GM19035 (cell line): Measurements from ENCODE around the gene DEPDC1B.
"Not testable (repeated sequence)": the region's sequence is repeated elsewhere in the genome, so short reads cannot be mapped to it uniquely, and the experiment has no call there.

ENCODE experiments used
- ATAC-seq: cut with Tn5 transposase; IDR thresholded peaks from one replicate; pipeline ENCODE4 v1.9.1; 2021; ENCODE audit not compliant: unreplicated experiment

Gene DEPDC1B

DNA sequence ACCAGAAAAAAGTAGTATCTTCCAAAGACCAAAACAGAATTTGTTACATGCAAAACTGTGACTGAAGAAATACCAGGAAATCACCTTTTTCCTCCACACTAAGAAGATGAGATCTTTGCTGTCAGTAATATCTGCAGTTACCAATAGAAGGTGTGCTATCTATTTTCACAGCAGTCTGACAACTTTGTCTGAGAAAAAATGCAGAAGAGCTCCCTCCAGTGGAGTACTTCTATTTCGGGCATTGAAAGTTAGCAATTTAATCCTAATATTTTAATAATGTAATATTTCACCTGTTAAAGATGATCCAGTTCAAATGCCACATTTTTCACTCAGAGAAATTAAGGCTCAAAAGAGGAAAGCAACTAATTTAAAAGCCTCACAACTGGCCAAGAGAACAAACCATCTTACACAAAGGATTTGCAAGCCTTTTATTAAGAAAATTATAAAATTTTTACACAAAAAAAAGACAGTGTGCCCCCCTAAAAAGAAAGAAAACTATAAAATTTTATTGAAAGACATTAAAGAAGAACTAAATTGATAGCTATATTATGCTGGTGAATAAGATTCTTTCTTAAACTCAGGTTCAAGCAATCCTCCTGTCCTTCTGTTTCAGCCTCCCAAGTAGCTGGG is 50.6 kb downstream of the DEPDC1B start:
- no peak for ATAC-seq

DNA sequence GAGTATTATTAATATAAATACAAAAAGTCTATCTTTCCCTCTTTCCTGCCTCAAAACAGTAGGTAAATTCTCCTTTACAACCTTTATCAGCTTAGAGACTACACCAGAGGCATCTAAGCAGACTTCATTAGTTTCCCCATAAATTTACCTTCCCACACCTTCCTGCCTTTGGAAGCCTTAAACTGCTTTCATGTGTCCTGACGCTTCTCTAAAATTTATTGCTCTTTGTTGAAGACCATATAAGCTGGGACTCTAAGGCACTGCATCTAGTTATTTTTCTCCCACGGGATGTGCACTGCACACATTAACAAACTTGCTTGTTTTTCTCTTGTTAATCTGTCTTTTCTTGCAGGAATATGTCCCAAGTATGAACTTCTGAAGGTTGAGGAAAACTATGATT is 51.8 kb downstream of the DEPDC1B start:
- ATAC-seq = no peak

DNA sequence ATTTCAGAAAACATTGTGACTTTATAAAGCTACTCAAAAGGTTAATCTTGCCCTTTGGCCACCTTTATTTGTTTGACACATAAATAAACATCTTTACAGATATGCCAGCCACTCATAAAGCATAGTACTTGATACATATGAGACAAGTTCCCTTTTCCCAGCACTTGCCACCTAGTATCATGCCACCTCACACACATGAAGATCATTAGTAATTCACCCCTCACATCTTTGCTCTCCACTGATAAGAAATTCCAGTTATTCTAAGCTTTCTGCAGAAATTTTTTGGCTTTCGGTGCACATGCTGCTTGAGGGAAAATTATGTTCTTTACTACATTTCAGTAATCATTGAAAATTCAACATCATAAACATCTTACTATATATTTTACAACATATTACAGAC is 59.1 kb downstream of the DEPDC1B start:
- no peak for ATAC-seq

DNA sequence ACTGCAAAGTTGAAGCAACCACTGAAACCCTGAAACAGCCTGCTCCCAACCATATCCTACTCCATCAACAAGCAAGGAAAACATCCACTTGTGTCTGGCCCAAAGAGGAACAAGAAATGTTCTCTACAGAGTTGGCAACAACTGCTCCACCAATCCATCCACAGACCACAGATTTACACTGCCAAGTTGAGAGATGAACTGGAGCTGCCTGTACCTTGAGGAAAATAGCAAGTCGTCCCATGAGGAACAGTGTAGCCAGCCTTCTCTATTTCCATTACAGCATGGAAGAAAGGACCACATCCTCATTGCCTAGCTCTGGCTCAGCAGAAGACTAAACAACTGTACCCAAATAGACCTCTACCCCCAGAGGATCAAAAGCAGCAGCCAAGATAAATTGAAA is 60.4 kb downstream of the DEPDC1B start:
- no peak for ATAC-seq

DNA sequence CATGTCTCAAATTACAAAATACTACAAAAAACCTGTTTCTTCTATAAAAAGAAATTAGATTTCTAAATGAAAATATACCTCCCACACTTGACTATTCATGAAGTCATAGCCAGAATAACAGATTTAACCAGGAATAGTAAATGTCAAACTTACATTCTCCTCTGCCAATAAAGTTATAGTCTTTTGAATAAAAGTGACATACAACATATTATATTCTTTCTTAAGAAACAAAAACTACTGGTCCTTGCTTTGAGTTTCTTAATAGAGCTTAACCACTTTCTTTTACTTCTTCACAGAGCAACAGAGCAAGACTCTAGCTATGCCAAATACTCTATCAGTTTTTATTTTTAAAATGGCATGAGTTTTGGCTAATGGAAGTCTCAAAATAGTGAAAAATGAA is 61.7 kb downstream of the DEPDC1B start:
- ATAC-seq = no peak

DNA sequence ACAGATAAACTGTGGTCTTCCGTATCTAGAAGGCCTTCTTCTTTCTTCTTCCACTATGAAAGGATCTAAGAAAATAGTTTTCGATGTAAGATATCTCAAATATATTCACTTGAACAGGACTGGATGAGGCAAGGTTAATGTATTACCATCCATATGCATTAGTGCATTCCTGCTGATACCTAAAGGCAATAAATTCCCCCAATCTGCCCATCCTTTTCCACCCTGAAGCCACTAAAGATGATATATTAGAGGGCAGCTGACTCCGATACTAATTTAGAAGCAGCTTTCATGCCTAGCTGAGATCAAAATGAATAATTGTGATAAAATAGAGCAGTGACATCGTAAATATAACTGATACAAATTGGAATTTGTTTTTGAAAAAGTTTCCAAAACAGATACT is 63.3 kb downstream of the DEPDC1B start:
- ATAC-seq = no peak

DNA sequence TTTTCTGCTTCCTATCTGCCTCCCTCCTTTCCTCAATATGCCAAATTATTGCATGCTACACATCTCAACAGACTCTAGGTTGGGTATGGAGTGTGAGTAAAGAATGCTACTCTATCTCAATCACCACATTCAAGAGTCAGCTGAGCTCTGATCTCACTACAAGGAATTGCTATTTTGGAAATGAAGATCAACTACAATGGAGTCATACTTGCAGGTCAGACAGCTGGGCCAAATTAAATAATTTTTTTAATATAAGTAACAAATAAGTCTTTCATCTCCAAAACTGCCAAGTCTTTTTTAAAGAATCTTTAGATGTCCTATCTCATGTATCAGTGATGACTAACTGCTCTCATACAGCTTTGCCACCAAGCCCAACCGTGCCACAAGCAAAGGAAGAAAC is 64.0 kb downstream of the DEPDC1B start:
- ATAC-seq = no peak

DNA sequence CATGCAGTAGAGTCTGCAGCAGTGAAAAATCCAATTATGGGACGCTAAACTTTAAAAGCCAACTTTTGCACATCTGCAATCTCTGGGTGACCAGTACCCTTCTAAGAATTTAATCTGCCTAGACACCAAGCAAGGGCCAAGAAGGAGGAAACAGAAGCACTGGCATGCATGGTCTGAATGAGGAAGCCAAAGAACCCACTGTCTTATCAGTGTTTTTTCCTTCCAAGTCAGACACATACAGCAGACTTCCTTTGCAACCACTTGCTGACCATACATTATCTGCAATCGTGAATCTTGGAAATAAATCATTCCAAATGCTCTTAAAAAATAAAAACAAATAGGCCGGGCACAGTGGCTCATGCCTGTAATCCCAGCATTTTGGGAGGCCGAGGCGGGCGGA is 65.9 kb downstream of the DEPDC1B start:
- ATAC-seq = no peak

DNA sequence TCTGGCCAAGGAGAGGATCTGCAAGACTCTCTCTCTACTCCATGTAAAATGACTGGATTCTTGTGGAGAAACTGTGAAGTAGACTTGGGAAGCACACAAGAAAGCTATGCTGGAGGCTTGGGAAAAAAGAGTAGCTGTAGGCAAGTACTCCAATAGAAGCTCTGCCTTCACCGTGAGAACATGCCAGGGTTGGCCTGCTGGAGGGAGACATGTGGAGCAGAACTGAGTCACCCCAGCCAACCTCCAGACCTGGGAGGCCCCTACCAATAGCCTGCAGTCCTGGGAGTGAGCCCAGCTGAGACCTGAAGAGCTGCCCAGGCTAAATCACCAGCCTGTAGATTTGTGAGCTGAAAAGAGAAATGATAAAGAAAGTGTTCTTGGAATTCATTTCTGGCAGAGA is 66.6 kb downstream of the DEPDC1B start:
- no peak for ATAC-seq

DNA sequence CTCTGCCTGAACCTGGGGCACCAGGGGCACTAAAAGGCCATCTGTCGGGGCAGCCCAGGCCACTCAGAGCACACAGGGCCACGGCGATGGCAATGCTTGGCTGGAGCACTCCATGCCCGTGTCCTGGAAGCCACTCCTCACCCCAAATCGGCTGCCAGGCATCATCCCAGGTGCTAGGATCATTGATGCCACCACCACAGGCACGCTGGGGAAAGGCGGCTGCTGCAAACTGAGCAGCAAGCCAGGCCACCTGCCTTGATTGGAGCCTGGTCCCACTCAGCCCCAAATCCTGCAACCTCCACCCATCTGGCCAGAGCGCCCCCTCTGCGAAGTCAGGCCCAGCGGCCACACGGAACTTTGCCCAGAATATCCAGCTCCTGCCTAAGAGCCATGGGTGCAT is 67.8 kb downstream of the DEPDC1B start:
- no peak for ATAC-seq

DNA sequence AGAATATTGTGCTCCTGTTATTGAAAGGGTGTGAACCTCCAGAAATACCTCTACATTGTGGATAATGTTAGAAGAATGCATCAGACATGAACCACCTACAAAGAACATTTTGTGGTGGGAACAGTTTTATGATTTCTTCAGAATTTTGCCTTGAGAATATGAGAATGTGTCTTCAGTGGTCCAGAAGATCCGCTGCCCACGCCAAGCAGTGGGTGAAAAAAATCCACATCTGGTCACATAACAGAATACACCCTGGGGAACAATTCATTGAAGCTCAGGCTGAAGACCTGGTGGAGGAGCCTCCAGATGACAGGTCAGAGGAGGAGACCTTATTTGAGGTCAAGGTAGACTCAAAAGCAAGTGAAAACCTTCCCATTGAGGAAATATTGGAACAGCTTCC is 69.1 kb downstream of the DEPDC1B start:
- ATAC-seq = no peak

DNA sequence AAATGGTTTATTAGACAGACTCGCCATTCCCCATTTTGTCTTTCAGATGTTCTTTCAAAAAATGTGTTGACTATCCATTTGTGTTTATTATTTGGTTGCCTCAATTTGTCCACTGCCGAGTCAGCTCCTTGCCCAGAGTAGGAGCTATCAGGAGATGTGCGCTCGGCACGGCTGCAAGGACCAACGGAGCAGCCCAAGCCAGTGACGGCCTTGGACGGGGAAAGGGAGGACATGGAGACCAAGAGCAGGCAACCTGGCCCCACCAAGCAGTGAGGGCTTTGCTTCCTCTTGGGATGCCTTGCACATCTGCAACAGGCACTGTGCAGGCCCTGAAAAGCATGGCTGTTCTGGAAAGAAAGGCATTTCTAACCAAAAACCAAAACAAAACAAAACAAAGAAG is 69.8 kb downstream of the DEPDC1B start:
- ATAC-seq = no peak

DNA sequence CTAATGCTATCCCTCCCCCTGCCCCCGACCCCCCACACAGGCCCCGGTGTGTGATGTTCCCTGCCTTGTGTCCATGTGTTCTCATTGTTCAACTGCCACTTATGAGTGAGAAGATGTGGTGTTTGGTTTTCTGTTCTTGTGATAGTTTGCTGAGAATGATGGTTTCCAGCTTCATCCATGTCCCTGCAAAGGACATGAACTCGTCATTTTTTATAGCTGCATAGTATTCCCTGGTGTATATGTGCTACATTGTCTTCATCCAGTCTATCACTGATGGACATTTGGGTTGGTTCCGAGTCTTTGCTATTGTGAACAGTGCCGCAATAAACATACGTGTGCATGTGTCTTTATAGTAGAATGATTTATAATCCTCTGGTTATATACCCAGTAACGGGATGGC is 75.1 kb downstream of the DEPDC1B start:
- ATAC-seq = not testable (repeated sequence)

DNA sequence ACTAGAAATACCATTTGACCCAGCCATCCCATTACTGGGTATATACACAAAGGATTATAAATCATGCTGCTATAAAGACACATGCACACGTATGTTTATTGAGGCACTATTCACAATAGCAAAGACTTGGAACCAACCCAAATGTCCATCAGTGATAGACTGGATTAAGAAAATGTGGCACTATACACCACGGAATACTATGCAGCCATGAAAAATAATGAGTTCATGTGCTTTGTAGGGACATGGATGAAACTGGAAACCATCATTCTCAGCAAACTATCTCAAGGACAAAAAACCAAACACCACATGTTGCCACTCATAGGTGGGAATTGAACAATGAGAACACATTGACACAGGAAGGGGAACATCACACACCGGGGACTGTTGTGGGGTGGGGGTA is 79.2 kb downstream of the DEPDC1B start:
- ATAC-seq = not testable (repeated sequence)

DNA sequence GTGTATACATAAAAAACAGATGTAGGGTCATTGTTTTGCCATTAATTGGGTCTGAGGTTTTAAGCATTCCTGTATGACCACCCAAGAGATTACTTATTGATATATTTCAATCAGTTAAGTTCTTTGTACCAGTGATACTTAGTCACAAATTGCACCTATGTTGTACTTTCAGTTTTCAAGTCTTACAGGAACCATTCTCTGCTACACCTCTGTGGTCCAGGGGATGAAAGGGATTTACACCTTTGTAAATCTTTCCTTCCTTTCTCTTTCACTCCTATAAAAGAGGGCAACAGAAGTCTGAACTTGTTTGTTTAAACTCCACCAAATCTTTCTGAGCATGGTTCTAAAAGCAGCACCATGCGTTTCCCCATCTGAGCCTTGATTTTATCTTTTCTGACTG is 86.1 kb downstream of the DEPDC1B start:
- no peak for ATAC-seq

DNA sequence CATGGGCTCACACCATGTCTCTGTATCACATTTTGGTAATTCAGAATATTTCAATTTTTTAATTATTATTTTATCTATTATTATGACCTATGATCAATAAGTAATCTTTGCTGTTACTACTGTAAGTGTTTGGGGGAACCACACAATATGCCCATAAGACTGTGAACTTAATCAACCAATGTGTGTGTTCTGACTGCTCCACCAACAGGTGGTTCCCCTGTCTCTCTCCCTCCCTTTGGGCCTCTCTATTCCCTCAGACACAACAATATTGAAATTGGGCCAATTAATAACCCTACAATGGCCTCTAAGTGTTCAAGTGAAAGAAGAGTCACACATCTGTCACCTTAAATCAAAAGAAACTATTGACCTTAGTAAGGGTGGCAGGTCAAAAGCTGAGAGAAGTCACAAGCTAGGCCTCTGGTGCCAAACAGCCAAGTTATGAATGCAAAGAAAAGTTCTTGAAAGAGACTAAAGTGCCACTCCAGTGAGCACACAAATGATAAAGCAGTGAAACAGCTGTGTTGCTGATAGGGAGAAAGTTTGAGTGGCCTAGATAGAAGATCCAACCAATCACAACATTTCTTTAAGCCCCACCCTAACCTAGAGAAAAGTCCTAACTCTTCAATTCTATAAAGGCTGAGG is 88.7 kb downstream of the DEPDC1B start:
- ATAC-seq = no peak

DNA sequence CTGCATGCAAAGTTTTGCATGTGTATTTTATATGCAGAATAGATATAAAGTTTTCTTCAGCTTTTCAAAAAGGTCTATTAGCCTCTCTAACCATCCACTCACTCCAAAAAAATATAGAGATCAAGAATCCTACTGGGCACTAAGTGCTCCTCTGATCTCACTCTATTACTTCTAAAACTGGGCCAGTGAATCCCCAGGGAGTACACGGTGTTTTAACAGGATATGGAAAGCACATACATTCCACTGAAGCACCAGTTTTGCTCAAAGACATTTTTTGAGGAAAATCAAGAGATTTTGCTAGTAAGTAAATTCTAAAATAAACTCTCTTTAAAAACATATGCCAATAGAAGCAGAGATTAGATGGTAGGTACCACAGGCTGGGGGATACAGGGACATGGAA is 95.2 kb downstream of the DEPDC1B start:
- no peak for ATAC-seq

DNA sequence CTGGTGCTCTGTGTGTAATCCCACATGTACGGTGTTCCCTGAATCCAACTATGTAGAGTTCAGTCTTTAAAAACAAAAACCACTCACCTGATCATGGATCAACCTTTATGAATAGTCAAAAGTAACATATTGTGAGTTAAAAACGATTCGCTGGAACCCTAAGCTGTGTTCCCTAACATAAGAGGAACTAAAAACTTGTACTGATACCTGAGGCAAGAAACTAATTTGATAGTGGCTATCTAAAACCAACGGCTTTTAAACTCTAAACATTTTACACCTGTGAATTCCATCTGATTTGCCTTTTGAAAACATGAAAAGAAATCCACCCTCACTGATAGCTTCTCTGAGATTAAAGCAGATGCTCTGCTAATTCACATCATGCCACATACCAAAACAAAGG is 101.5 kb downstream of the DEPDC1B start:
- peak; percentile 45 for ATAC-seq

DNA sequence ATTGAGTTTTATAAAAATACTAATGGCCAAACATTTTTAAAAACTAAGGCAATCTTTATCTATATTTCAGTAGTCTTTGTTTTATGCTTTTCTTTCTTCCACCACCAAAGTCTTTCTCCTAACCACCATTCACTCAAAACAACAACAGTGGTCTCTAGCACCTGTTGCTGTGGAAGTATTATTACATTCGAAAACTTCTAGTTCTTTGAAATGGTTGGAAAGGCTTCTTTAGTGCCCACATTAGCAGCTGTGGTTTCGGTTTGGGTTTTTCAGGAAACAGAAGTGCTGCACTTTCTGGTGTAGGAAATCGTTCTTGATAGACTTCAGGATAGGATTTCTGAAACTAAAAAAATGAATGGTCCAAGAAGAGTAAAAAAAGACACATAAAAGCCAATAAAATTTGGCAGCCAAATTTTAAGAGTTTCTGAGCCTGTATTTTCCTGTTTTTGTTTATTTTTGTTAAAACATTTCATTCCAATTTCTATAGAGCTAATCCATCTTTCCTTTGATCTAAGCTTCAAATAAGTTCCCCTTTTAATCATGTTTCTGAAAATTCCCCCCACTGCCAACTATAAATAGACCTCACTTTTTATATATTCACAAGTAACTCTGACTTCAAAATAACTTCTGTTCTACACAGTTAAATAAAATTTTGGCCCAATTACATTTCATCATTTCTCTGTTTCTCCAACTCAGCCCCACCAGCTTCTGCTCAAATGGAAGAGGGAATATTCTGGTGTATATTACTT is 102.2 kb downstream of the DEPDC1B start:
- ATAC-seq = peak; percentile 72

DNA sequence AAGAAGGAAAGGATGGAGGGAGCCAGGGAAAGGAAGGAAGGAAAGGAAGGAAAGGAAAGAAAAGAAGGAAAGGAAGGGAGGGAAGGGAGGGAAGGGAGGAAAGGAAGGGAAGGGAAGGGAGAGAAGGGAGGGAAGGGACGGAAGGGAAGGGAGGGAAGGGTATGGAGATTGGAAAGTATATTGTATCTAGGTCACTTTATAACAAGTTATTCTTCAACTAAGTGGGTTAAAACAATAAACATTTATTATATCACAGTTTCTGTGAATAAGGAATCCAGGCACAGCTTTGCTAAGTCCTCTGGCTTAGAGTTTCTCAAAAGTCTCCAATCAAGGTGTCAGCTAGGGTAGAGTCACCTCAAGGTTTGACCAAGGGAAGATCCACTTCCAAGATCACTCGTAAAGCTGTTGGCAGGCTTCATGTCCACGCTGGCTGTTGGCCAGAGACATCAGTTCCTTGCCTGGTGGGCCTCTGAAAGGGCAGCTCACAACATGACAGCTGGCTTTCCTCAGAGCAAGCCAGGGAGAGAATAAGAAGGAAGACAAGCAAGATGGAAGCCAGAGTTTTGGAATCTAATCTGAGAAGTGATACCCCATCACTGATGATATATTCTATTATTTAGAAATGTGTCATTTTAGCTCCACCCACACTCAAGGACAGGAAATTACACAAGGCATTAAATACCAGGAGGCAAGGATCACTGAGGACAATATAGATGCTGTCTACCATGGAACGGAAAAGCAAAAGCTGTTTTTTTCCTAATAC is 105.1 kb downstream of the DEPDC1B start:
- no peak for ATAC-seq

DNA sequence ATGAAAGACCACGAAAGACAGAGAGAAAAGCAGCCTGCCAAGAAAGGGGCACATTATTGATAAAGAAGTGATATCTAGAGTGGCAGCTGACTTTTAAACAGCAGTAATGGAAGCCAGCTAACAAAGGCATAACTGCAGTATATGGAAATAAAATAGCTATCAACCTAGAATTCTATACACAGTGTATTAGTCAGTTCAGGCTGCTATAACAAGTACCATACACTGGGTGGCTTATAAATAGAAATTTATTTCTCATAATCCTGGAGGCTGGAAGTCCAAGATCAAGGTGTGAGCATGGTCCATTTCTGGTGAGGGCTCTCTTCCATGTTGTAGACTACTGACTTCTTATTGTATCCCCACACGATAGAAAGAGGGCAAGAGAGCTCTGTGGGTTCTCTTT is 109.8 kb downstream of the DEPDC1B start:
- ATAC-seq = no peak

DNA sequence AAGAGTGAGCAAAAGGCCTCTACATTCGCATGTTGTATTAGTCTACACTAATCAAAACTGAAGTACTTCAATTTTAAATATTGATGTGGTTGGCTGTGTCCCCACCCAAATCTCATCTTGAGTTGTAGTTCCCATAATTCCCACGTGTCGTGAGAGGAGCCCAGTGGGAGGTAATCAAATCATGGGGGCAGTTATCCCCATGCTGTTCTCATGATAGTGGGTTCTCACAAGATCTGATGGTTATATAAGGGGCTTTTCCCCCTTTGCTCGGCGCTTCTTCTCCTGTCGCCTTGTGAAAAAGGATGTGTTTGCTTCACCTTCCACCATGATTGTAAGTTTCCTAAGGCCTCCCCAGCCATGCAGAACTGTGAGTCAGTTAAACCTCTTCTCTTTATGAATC is 112.7 kb downstream of the DEPDC1B start:
- not testable (repeated sequence) for ATAC-seq
